ENCODE results near the gene SYNE4. TPM values are rescaled to one million over a fixed set of nuclear protein-coding genes. Genes with fewer than 3 reads are reported as not detected.
A peak's percentile ranks its signal among the peaks of the same experiment; 100 is the strongest.

SYNE4 gene
- total and polyA plus RNA-seq, 2 of the 13 experiments (the other 11 are each of a cell fraction or from before 2014, with no cell fraction given) = 13.7 to 23.0 TPM

DNA sequence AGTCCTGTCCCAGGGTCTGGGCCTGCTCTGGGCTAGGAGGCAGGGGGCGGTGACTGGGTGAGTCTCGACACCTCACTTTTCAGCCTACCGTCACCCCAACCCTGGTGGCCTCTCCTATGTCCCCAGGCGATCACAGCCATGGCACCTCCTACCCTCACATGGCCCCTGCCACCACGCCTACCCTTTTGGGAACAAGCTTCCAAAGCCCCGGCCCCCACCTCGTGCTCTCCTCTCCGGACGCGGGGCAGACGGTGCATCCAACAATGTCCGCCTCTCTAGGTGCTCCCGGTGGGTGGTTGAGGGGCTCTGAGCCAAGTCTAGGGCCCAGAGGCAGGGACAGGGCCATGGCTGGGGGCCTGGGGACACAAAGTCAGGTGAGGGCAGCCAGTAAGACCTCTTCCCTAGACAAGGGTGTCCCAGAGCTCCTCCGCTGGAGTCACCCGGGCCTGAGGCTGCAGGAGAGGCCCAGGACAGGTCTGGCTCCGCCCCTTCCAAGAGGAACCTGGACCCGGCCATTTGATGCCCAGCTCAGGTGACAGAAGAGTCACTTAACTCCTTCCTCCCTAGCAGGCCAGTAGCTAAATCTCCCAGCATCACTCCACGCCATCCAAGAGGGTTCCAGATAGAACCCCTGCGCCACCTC is at the start of gene SYNE4 (continued):
- peak; percentile 44; the same call in 1 of the 2 replicates for TF ChIP-seq ZMYM4 (CRISPR knock-in tag; IDR thresholded peaks at IDR 0.05)
- no peak for TF ChIP-seq SMAD3 (CRISPR knock-in tag; IDR thresholded peaks at IDR 0.05)
- TF ChIP-seq GABPA (IDR thresholded peaks at IDR 0.05; ENCODE audit: low read depth, low read length) = no peak
- no peak for TF ChIP-seq GABPA (CRISPR knock-in tag; IDR thresholded peaks at IDR 0.05; ENCODE audit: low read depth)
- TF ChIP-seq, protein P1, sequence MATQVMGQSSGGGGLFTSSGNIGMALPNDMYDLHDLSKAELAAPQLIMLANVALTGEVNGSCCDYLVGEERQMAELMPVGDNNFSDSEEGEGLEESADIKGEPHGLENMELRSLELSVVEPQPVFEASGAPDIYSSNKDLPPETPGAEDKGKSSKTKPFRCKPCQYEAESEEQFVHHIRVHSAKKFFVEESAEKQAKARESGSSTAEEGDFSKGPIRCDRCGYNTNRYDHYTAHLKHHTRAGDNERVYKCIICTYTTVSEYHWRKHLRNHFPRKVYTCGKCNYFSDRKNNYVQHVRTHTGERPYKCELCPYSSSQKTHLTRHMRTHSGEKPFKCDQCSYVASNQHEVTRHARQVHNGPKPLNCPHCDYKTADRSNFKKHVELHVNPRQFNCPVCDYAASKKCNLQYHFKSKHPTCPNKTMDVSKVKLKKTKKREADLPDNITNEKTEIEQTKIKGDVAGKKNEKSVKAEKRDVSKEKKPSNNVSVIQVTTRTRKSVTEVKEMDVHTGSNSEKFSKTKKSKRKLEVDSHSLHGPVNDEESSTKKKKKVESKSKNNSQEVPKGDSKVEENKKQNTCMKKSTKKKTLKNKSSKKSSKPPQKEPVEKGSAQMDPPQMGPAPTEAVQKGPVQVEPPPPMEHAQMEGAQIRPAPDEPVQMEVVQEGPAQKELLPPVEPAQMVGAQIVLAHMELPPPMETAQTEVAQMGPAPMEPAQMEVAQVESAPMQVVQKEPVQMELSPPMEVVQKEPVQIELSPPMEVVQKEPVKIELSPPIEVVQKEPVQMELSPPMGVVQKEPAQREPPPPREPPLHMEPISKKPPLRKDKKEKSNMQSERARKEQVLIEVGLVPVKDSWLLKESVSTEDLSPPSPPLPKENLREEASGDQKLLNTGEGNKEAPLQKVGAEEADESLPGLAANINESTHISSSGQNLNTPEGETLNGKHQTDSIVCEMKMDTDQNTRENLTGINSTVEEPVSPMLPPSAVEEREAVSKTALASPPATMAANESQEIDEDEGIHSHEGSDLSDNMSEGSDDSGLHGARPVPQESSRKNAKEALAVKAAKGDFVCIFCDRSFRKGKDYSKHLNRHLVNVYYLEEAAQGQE (IDR thresholded peaks at IDR 0.05; ENCODE audit: borderline replicate concordance in 1 of 2, low read depth in 1 of 2, low read length in 2 of 2) = no peak
- TF ChIP-seq CHCHD3 (CRISPR knock-in tag; IDR thresholded peaks at IDR 0.05) = no peak; the same call in 1 of the 2 replicates
- TF ChIP-seq, protein P2, sequence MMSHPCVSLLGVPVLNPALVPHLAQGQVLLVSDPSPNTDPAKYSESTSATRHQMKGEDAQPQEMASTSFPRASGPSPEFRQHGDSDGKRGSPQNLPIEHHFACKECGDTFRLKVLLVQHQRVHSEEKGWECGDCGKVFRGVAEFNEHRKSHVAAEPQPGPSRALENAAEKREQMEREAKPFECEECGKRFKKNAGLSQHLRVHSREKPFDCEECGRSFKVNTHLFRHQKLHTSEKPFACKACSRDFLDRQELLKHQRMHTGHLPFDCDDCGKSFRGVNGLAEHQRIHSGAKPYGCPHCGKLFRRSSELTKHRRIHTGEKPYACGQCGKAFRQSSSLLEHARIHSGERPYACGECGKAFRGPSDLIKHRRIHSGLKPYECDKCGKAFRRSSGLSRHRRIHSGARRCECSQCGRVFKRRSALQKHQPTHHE (CRISPR knock-in tag; IDR thresholded peaks at IDR 0.05; ENCODE audit: borderline replicate concordance) = peak; percentile 50; the same call in 1 of the 2 replicates
- TF ChIP-seq, protein P3, sequence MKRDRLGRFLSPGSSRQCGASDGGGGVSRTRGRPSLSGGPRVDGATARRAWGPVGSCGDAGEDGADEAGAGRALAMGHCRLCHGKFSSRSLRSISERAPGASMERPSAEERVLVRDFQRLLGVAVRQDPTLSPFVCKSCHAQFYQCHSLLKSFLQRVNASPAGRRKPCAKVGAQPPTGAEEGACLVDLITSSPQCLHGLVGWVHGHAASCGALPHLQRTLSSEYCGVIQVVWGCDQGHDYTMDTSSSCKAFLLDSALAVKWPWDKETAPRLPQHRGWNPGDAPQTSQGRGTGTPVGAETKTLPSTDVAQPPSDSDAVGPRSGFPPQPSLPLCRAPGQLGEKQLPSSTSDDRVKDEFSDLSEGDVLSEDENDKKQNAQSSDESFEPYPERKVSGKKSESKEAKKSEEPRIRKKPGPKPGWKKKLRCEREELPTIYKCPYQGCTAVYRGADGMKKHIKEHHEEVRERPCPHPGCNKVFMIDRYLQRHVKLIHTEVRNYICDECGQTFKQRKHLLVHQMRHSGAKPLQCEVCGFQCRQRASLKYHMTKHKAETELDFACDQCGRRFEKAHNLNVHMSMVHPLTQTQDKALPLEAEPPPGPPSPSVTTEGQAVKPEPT (CRISPR knock-in tag; IDR thresholded peaks at IDR 0.05; ENCODE audit: low read depth) = no peak
- no peak; the same call in 1 of the 2 replicates for TF ChIP-seq RNF2 (conservative IDR thresholded peaks at IDR 0.05; ENCODE audit: low read depth)
- TF ChIP-seq HNF4G (IDR thresholded peaks at IDR 0.05; ENCODE audit: borderline replicate concordance, low read depth, low read length) = no peak
- TF ChIP-seq HNF4G (CRISPR knock-in tag; IDR thresholded peaks at IDR 0.05; ENCODE audit: borderline replicate concordance, low read depth) = peak; percentile 24; the same call in 1 of the 2 replicates
- TF ChIP-seq ERF (CRISPR knock-in tag; IDR thresholded peaks at IDR 0.05) = no peak
- no peak; the same call in 1 of the 2 replicates for TF ChIP-seq ZNF746 (CRISPR knock-in tag; IDR thresholded peaks at IDR 0.05)
- no peak for TF ChIP-seq TCF7 (IDR thresholded peaks at IDR 0.05; ENCODE audit: low read depth)
- no peak for TF ChIP-seq MBNL3 (CRISPR knock-in tag; conservative IDR thresholded peaks at IDR 0.05)
- TF ChIP-seq ZNF652 (CRISPR knock-in tag; IDR thresholded peaks at IDR 0.05; ENCODE audit: borderline replicate concordance, low read depth) = peak; percentile 98
- no peak for TF ChIP-seq ZNF3 (CRISPR knock-in tag; IDR thresholded peaks at IDR 0.05)
- TF ChIP-seq, protein P4, sequence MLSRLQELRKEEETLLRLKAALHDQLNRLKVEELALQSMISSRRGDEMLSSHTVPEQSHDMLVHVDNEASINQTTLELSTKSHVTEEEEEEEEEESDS (CRISPR knock-in tag; IDR thresholded peaks at IDR 0.05; ENCODE audit: borderline replicate concordance) = no peak
- no peak for TF ChIP-seq CREB1 (IDR thresholded peaks at IDR 0.05)
- TF ChIP-seq CREB1 (CRISPR knock-in tag; IDR thresholded peaks at IDR 0.05) = no peak
- TF ChIP-seq, protein P5, sequence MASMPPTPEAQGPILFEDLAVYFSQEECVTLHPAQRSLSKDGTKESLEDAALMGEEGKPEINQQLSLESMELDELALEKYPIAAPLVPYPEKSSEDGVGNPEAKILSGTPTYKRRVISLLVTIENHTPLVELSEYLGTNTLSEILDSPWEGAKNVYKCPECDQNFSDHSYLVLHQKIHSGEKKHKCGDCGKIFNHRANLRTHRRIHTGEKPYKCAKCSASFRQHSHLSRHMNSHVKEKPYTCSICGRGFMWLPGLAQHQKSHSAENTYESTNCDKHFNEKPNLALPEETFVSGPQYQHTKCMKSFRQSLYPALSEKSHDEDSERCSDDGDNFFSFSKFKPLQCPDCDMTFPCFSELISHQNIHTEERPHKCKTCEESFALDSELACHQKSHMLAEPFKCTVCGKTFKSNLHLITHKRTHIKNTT (CRISPR knock-in tag; IDR thresholded peaks at IDR 0.05) = no peak
- TF ChIP-seq SSRP1 (CRISPR knock-in tag; IDR thresholded peaks at IDR 0.05) = no peak
- TF ChIP-seq ZNF674 (CRISPR knock-in tag; IDR thresholded peaks at IDR 0.05; ENCODE audit: low read depth) = no peak
- peak; percentile 14; the same call in 1 of the 2 replicates for TF ChIP-seq STAG1 (CRISPR knock-in tag; IDR thresholded peaks at IDR 0.05)

All from HepG2 (cell line).